Tibial nerve (tissue), 4 donors: ENCODE measurements around the gene NEGR1. TPM values are rescaled to one million over a fixed set of nuclear protein-coding genes. Genes with fewer than 3 reads are reported as not detected.

Experiments
- DNase-seq, 2 donors: peaks; one replicate each; pipeline ENCODE4 v3.0.0-alpha.2; 2019; ENCODE audit warnings: low spot score in 2 of 2
- H3K27ac ChIP-seq, 4 donors: fragments of 200-600 bp; sonication (generic) in 3 of 4; one replicate each; pipeline ENCODE4 v1.5.1; 2017 to 2019; ENCODE audit warnings: mild to moderate bottlenecking in 1 of 4
- H3K27me3 ChIP-seq, 2 donors: fragments of 200-600 bp; sonication (generic) in 1 of 2; one replicate each; pipeline versions ENCODE4 v1.5.1 to v1.6.0; 2017 to 2019
- H3K36me3 ChIP-seq, 3 donors: fragments of 200-600 bp; sonication (generic); one replicate each; pipeline ENCODE4 v1.5.1; 2018 to 2019
- H3K4me1 ChIP-seq, 4 donors: fragments of 200-600 bp; sonication (generic) in 3 of 4; one replicate each; pipeline ENCODE4 v1.5.1; 2017 to 2019
- H3K4me3 ChIP-seq, 4 donors: fragments of 200-600 bp; sonication (generic) in 3 of 4; one replicate each; pipeline ENCODE4 v1.5.1; 2017 to 2019; ENCODE audit warnings: mild to moderate bottlenecking in 1 of 4, moderate library complexity in 1 of 4
- H3K9me3 ChIP-seq, 4 donors: fragments of 200-600 bp; sonication (generic) in 3 of 4; one replicate each; pipeline ENCODE4 v1.5.1; 2017 to 2019
- CTCF ChIP-seq, 5 experiments: fragments of 200-600 bp in 3 of 5; fragments of 450-650 bp in 2 of 5; sonication (generic) in 3 of 5; IDR thresholded peaks; one replicate each; pipeline ENCODE4 v1.5.1; 2016 to 2019; ENCODE audit warnings: antibody characterized with exemption in 5 of 5, mild to moderate bottlenecking in 3 of 5, moderate library complexity in 2 of 5
- EP300 ChIP-seq, 2 donors: sonication (generic); formaldehyde crosslinking; IDR thresholded peaks; one replicate each; pipeline ENCODE4 v1.6.1; 2017; ENCODE audit warnings: antibody characterized with exemption in 2 of 2, mild to moderate bottlenecking in 1 of 2
- POLR2A ChIP-seq, 2 donors: fragments of 450-650 bp; IDR thresholded peaks; one replicate each; pipeline ENCODE4 v1.6.1; 2017; ENCODE audit warnings: antibody characterized with exemption in 2 of 2, mild to moderate bottlenecking in 2 of 2, moderate library complexity in 2 of 2
- WGBS, 2 donors: methylation state at CpG; one replicate each; pipeline ENCODE4 v1.1.5; 2018; 5-methylcytosine and 5-hydroxymethylcytosine counted together
- total RNA-seq, 4 donors: library from RNA; depleted of rRNA; stranded (reverse); fragments of >200 nt; gene quantifications; one replicate each; pipeline ENCODE4 v1.1.0, GENCODE V29; 2016

Gene NEGR1
- total RNA-seq, 4 donors from 2014 or later, result 46.0 to 58.2 (median 52.4) TPM

GRCh38 chr1:71413441-71414175 is 868.7 kb downstream of the NEGR1 start:
- Histone ChIP-seq H3K9me3 (no peaks in the 10 kb centered on the region), H3K4me3 (no peak overlapping the region), H3K36me3 (no peaks in the 10 kb centered on the region), H3K27ac (peak overlapping the region in 1 of 4 donors; percentile 29), H3K27me3 (no peaks in the 10 kb centered on the region), H3K4me1 (peaks cover 0 to 20% (median 4%) of the 10 kb centered on the region in 4 donors)
- WGBS, 2 donors, result 40 to 43% methylated on average over 3 of the region's 3 CpGs
- TF ChIP-seq CTCF (IDR thresholded peaks at IDR 0.05) (no peak), EP300 (IDR thresholded peaks at IDR 0.05) (no peak), POLR2A (IDR thresholded peaks at IDR 0.05) (no peak)
- no peak for DNase-seq

GRCh38 chr1:71400050-71400449 is 882.3 kb downstream of the NEGR1 start:
- H3K27ac ChIP-seq, result no peak overlapping the region
- TF ChIP-seq EP300 (IDR thresholded peaks at IDR 0.05) (no peak), POLR2A (IDR thresholded peaks at IDR 0.05) (no peak), CTCF (IDR thresholded peaks at IDR 0.05) (no peak)
- no peaks in the 10 kb centered on the region for H3K36me3 ChIP-seq
- no peak overlapping the region for H3K4me3 ChIP-seq
- no peaks in the 10 kb centered on the region for H3K4me1 ChIP-seq
- DNase-seq, result no peak
- H3K27me3 ChIP-seq, result no peaks in the 10 kb centered on the region
- no peaks in the 10 kb centered on the region for H3K9me3 ChIP-seq

GRCh38 chr1:71399594-71399993 is 882.7 kb downstream of the NEGR1 start:
- H3K4me3 ChIP-seq, result no peak overlapping the region
- no peaks in the 10 kb centered on the region for H3K27me3 ChIP-seq
- no peak for TF ChIP-seq EP300 (IDR thresholded peaks at IDR 0.05)
- TF ChIP-seq POLR2A (IDR thresholded peaks at IDR 0.05), result no peak
- TF ChIP-seq CTCF (IDR thresholded peaks at IDR 0.05), result no peak
- H3K36me3 ChIP-seq, result no peaks in the 10 kb centered on the region
- H3K9me3 ChIP-seq, result no peaks in the 10 kb centered on the region
- DNase-seq, result no peak
- 55 to 64% methylated on average over 2 of the region's 2 CpGs for WGBS, 2 donors
- no peaks in the 10 kb centered on the region for H3K4me1 ChIP-seq
- H3K27ac ChIP-seq, result no peak overlapping the region

DNA sequence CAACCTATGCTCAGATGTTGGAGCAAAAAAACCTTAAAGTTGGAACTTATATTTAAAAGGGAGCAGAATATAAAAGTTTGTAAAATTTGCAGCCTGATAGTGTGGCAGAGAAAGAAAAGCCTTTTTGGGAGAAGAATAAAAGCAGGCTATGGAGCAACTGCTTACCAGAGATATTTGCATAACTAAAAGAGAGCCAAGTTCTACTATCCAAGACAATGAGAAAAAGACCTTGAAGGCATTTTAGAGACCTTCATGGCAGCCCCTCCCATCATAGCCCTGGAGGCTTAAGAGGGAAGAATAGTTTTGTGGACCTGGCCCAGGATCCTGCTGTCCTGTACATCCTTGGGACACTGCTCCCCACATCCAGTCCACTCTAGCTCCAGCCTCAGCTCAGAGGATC is 889.0 kb downstream of the NEGR1 start:
- DNase-seq, result no peak
- Histone ChIP-seq H3K4me3 (no peak overlapping the region), H3K9me3 (peaks cover 0 to 51% (median 3%) of the 10 kb centered on the region in 4 donors), H3K27ac (no peak overlapping the region), H3K27me3 (no peaks in the 10 kb centered on the region), H3K36me3 (no peaks in the 10 kb centered on the region), H3K4me1 (no peaks in the 10 kb centered on the region)
- TF ChIP-seq EP300 (IDR thresholded peaks at IDR 0.05), result no peak
- no peak for TF ChIP-seq POLR2A (IDR thresholded peaks at IDR 0.05)
- TF ChIP-seq CTCF (IDR thresholded peaks at IDR 0.05), result no peak

DNA sequence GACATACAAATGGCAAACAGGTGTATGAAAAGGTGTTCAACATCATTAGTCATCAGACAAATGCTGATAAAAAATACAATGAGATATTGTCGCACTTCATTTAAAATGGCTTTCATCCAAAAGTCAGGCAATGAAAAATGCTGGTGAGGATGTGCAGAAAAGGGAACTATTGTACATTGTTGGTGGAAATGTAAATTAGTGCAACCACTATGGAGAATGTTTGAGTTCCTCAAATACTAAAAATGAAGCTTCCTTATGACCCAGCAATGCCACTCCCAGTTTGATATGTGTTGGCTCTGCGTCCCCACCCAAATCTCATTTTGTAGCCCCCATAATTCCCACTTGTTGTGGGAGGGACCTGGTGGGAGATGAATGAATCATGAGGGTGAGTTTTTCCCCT is 891.8 kb downstream of the NEGR1 start:
- no peaks in the 10 kb centered on the region for H3K27me3 ChIP-seq
- H3K36me3 ChIP-seq, result no peaks in the 10 kb centered on the region
- DNase-seq, result no peak
- no peak for TF ChIP-seq CTCF (IDR thresholded peaks at IDR 0.05)
- no peak for TF ChIP-seq POLR2A (IDR thresholded peaks at IDR 0.05)
- no peak for TF ChIP-seq EP300 (IDR thresholded peaks at IDR 0.05)
- no peak overlapping the region for H3K27ac ChIP-seq
- peaks cover 0 to 59% (median 3%) of the 10 kb centered on the region in 4 donors for H3K9me3 ChIP-seq
- no peak overlapping the region for H3K4me3 ChIP-seq
- WGBS, 2 donors, result 80 to 93% methylated on average over 2 of the region's 2 CpGs
- H3K4me1 ChIP-seq, result no peaks in the 10 kb centered on the region
